Measurements from ENCODE around the gene ITGB7. TPM values are rescaled to one million over a fixed set of nuclear protein-coding genes. Genes with fewer than 3 reads are reported as not detected.
"Not testable (repeated sequence)": the region's sequence is repeated elsewhere in the genome, so short reads cannot be mapped to it uniquely, and the experiment has no call there.

ITGB7 gene
- total RNA-seq, 1 donor from 2014 or later, result not detected

DNA sequence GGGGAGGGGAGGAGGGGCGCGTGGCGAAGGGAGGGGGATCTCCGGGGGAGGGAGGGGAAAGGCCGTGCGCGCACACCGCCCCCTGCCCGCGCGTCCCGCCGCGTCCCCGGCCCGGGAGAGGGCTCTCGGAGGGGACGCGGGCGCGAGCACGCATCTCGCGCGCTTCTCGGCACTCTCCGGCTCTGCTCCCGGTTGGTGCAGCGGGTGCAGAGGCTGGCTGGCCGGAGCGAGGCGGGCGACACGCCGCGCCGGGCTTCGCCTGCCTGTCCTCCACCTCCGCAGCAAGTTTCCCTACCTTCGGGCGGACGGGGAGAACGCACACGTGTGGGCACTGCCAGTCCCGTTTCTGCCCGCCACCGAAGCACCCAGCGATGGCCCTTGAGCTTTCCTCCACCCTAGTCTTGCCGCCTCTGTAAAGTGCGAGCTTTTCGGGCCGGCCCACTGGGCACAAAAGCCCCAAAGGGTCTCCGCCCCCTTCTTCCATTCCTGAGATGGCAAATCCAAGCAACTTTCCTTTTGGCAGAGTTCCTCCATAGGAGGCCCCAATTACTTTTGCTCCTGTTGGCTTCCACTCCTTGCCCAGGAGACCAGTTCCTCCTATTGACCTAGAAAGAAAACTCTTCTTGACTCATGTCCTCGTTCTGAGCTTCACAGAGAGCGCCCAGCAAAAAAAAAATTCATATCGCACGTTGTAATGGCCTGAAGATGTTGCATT, 26.0 kb downstream of the ITGB7 start:
- Histone ChIP-seq H2AFZ (replicated peaks) (peak overlapping the region; percentile 45), H3K79me2 (ENCODE audit: low read depth) (peaks cover 34% of the 10 kb centered on the region), H3K4me3 (peak overlapping the region; percentile 78), H4K20me1 (ENCODE audit: low read depth) (peaks cover 21% of the 10 kb centered on the region), H3K9ac (peak overlapping the region; percentile 60), H3K27ac (peak overlapping the region; percentile 88), H3K4me1 (peaks cover 32% of the 10 kb centered on the region), H3K36me3 (peaks cover 5% of the 10 kb centered on the region), H3K4me2 (peak overlapping the region; percentile 92), H3F3A (ENCODE audit: low read depth) (peaks cover 35% of the 10 kb centered on the region), H3K9me3 (ENCODE audit: low read depth) (no peaks in the 10 kb centered on the region), H3K27me3 (peaks cover 24% of the 10 kb centered on the region)
- DNase-seq (ENCODE audit: low spot score), result peak; percentile 94
- H3K4me1 Mint-ChIP-seq, result peaks cover 40% of the 10 kb centered on the region
- peaks cover 3% of the 10 kb centered on the region for H3K27me3 Mint-ChIP-seq (ENCODE audit: insufficient read depth, low read depth)
- peak overlapping the region; percentile 98 for H3K27ac Mint-ChIP-seq
- peaks cover 29% of the 10 kb centered on the region for H3K36me3 Mint-ChIP-seq
- H3K4me3 Mint-ChIP-seq, result peak overlapping the region; percentile 97
- TF ChIP-seq EZH2 (IDR thresholded peaks at IDR 0.05), result no peak
- no peak for TF ChIP-seq EZH2phosphoT487 (IDR thresholded peaks at IDR 0.05)
- no peak for TF ChIP-seq CTCF (IDR thresholded peaks at IDR 0.05)
- no peaks in the 10 kb centered on the region for H3K9me3 Mint-ChIP-seq

DNA sequence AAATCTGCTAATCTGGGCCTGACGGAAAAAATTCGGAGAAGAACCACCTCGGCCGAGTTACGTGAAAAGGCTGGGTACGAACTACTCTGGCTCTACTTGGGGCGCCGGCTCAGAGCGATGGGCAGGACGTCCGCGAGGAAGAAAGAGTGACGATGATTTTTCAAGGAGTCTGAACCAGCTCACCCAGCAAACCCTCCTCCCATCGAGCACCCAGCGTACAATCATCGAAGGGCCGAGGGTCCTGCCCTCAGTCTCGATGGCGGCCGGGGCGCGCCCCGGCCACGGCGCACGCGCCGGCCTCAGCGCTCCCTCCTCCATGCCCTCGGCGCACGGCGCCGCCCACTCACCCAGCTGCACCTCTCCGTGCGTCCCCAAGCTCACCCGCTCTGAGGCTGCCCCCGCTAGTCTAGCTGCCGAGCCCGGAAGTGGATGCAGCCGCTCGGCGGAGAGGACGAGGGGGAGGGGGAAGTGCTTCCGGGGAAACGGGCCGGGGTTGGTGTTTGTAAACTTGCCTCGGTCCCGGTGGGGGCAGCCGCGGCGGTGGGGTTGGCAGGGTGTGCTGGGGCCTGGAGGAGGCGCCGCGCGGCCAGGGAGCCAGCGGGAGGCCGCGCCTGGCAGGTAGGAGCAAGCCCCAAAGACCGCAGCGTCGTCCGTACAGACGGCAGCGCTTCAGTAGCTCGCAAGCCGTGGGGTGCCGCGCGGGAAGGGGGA, 26.7 kb downstream of the ITGB7 start, which contains the start of the genes CSAD and ZNF740:
TSS of gene CSAD (minus strand) at position 706 of the 711 bp plus-strand sequence. CDS start 7,455 bp downstream, outside the sequence.
TSS of gene ZNF740 (plus strand) at position 503 of the 711 bp plus-strand sequence. CDS start 1,262 bp downstream, outside the sequence.
- H3K27me3 Mint-ChIP-seq (ENCODE audit: insufficient read depth, low read depth), result peaks cover 3% of the 10 kb centered on the region
- TF ChIP-seq EZH2phosphoT487 (IDR thresholded peaks at IDR 0.05), result no peak
- TF ChIP-seq EZH2 (IDR thresholded peaks at IDR 0.05), result no peak
- TF ChIP-seq CTCF (IDR thresholded peaks at IDR 0.05), result peak; percentile 6
- DNase-seq (ENCODE audit: low spot score), result peak; percentile 99

DNA sequence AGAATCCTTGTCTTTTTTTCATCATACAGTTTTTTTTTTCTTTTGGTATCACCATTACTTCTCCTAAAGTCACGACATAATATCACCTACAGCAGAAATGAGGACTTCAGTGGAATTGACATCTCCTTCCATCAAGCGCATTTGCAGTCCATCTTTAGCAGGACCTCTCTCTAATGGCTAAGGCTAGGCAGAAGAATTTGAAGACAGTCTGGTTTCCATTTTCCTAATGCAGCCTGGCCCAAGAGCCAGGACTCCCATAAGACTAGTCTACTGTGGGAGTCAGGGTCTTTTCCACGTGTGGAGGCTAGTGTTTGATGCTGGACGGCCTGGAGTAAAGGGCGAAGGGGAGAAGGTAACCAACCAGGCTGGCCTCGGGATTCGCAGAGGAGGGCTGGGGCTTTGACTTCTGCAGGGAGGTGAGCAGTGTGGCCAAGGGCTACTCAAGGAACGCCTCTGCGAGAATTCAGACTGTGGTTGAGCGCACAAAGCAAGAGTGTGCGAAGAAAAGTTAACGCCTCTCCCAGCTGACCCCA, 27.3 kb downstream of the ITGB7 start:
- H3K36me3 ChIP-seq, result peaks cover 5% of the 10 kb centered on the region
- peak overlapping the region; percentile 78 for H3K4me3 ChIP-seq
- peak overlapping the region; percentile 97 for H3K4me3 Mint-ChIP-seq
- H3K4me1 Mint-ChIP-seq, result peaks cover 52% of the 10 kb centered on the region
- H3K27me3 ChIP-seq, result peaks cover 33% of the 10 kb centered on the region
- peak overlapping the region; percentile 92 for H3K4me2 ChIP-seq
- no peaks in the 10 kb centered on the region for H3K9me3 Mint-ChIP-seq
- H3K36me3 Mint-ChIP-seq, result peaks cover 20% of the 10 kb centered on the region
- H3K9me3 ChIP-seq (ENCODE audit: low read depth), result no peaks in the 10 kb centered on the region
- DNase-seq (ENCODE audit: low spot score), result no peak
- peak overlapping the region; percentile 74 for H2AFZ ChIP-seq (replicated peaks)
- peak overlapping the region; percentile 52 for H3K9ac ChIP-seq
- no peak for TF ChIP-seq EZH2phosphoT487 (IDR thresholded peaks at IDR 0.05)
- peaks cover 3% of the 10 kb centered on the region for H3K27me3 Mint-ChIP-seq (ENCODE audit: insufficient read depth, low read depth)
- H3K27ac Mint-ChIP-seq, result peak overlapping the region; percentile 90
- peaks cover 24% of the 10 kb centered on the region for H4K20me1 ChIP-seq (ENCODE audit: low read depth)
- peak overlapping the region; percentile 88 for H3K27ac ChIP-seq
- peaks cover 47% of the 10 kb centered on the region for H3F3A ChIP-seq (ENCODE audit: low read depth)
- H3K79me2 ChIP-seq (ENCODE audit: low read depth), result peaks cover 34% of the 10 kb centered on the region
- H3K4me1 ChIP-seq, result peaks cover 42% of the 10 kb centered on the region

More for the DNA sequence above, 26.7 kb downstream of the ITGB7 start, which contains the start of the genes CSAD and ZNF740:
- Histone ChIP-seq H3K36me3 (peaks cover 5% of the 10 kb centered on the region), H3K9me3 (ENCODE audit: low read depth) (no peaks in the 10 kb centered on the region), H3K4me1 (peaks cover 36% of the 10 kb centered on the region), H3K79me2 (ENCODE audit: low read depth) (peaks cover 34% of the 10 kb centered on the region), H3K4me3 (peak within 1 kb of the TSS; percentile 78), H3K9ac (peak within 1 kb of the TSS; percentile 60), H3K27ac (peak within 1 kb of the TSS; percentile 88), H2AFZ (replicated peaks) (peak within 1 kb of the TSS; percentile 74), H4K20me1 (ENCODE audit: low read depth) (peaks cover 21% of the 10 kb centered on the region), H3K27me3 (peaks cover 31% of the 10 kb centered on the region), H3F3A (ENCODE audit: low read depth) (peaks cover 41% of the 10 kb centered on the region), H3K4me2 (peak within 1 kb of the TSS; percentile 92)
- Mint-ChIP-seq H3K4me1 (peaks cover 46% of the 10 kb centered on the region), H3K9me3 (no peaks in the 10 kb centered on the region), H3K36me3 (peaks cover 25% of the 10 kb centered on the region), H3K27ac (peak within 1 kb of the TSS; percentile 98), H3K4me3 (peak within 1 kb of the TSS; percentile 97)

- Histone ChIP-seq H4K20me1 (ENCODE audit: low read depth) (peaks cover 22% of the 10 kb centered on the region), H3K27me3 (peaks cover 42% of the 10 kb centered on the region), H3K4me1 (peaks cover 43% of the 10 kb centered on the region), H3K79me2 (ENCODE audit: low read depth) (peaks cover 31% of the 10 kb centered on the region), H3F3A (ENCODE audit: low read depth) (peaks cover 53% of the 10 kb centered on the region), H3K4me2 (peak overlapping the region; percentile 92)
- peaks cover 13% of the 10 kb centered on the region for H3K36me3 Mint-ChIP-seq
- H3K27ac ChIP-seq; H3K9me3 ChIP-seq (ENCODE audit: low read depth); H3K9me3 Mint-ChIP-seq; DNase-seq (ENCODE audit: low spot score); H3K4me3 ChIP-seq; H3K36me3 ChIP-seq; H3K27me3 Mint-ChIP-seq (ENCODE audit: insufficient read depth, low read depth); H2AFZ ChIP-seq (replicated peaks); H3K27ac Mint-ChIP-seq; H3K9ac ChIP-seq: not testable (repeated sequence)
- H3K4me1 Mint-ChIP-seq, result peaks cover 50% of the 10 kb centered on the region
- peak overlapping the region; percentile 97 for H3K4me3 Mint-ChIP-seq
Measured at GRCh38 chr12:53178803-53179202, 28.2 kb downstream of the ITGB7 start.

DNA sequence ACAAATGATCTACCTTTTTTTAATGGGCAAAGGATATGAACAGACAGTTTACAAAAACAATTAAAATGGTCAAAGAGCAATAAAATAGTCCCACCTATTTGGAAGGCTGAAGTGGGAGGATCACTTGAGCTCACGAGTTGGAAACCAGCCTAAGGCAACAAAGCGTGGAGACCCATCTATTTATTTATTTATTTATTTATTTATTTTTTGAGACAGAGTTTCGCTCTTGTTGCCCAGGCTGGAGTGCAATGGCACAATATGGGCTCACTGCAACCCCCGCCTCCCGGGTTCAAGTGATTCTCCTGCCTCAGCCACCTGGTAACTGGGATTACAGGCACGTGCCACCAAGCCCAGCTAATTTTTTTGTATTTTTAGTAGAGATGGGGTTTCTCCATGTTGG, 29.6 kb downstream of the ITGB7 start:
- peaks cover 17% of the 10 kb centered on the region for H3K79me2 ChIP-seq (ENCODE audit: low read depth)
- H3K4me3 ChIP-seq; H3K9me3 ChIP-seq (ENCODE audit: low read depth); H4K20me1 ChIP-seq (ENCODE audit: low read depth); H3K4me2 ChIP-seq; H3K27ac ChIP-seq; H3K36me3 Mint-ChIP-seq; H3K27me3 Mint-ChIP-seq (ENCODE audit: insufficient read depth, low read depth); H3K27ac Mint-ChIP-seq; H3K36me3 ChIP-seq; H3K9me3 Mint-ChIP-seq; H3K9ac ChIP-seq; H2AFZ ChIP-seq (replicated peaks); DNase-seq (ENCODE audit: low spot score); H3K4me3 Mint-ChIP-seq: not testable (repeated sequence)
- H3F3A ChIP-seq (ENCODE audit: low read depth), result peaks cover 53% of the 10 kb centered on the region
- peaks cover 39% of the 10 kb centered on the region for H3K4me1 Mint-ChIP-seq
- H3K4me1 ChIP-seq, result peaks cover 31% of the 10 kb centered on the region
- H3K27me3 ChIP-seq, result peaks cover 56% of the 10 kb centered on the region
